HepG2 (cell line): ENCODE data around the gene HES3. TPM values are rescaled to one million over a fixed set of nuclear protein-coding genes. Genes with fewer than 3 reads are reported as not detected.

Experiments
- ATAC-seq: fragments of 200-7000 bp; cut with Tn5 transposase; 3 replicates; pipeline ENCODE4 v1.9.1; 2020; ENCODE audit warnings: mild to moderate bottlenecking, moderate library complexity
- BruUV-seq: library from RNA; stranded (reverse); fragments of 400-500 nt; replicated peaks from 2 replicates; lab custom pipeline; 2021; lab: Mats Ljungman, UMichigan
- CTCF ChIA-PET: fragments of 300-600 bp; formaldehyde crosslinking; extraction: SDS; loops from one replicate; lab custom pipeline; 2021; ENCODE audit warnings: low total read pairs, inconsistent platforms, low intra/inter-chr PET ratio; lab: Yijun Ruan, JAX
- POLR2A ChIA-PET: fragments of 350-600 bp; sonication (Branson Sonifier 250); formaldehyde crosslinking; loops from one replicate; lab custom pipeline; 2020; ENCODE audit warnings: antibody characterized with exemption, inconsistent platforms; lab: Yijun Ruan, JAX
- DNase-seq: peaks from one replicate; pipeline ENCODE4 v3.0.0-alpha.2; 2015; ENCODE audit warnings: low spot score
- FAIRE-seq: peaks from 3 replicates; lab custom pipeline; 2011; peaks lifted over from hg19 to GRCh38; lab: Jason Lieb, UNC
- H2AFZ ChIP-seq: one replicate; pipeline ENCODE4 v1.6.1; 2011; ENCODE audit warnings: low read length, inconsistent platforms
- H3K27ac ChIP-seq: fragments of 300-600 bp; 3 replicates; pipeline ENCODE4 v1.8.0; 2011; ENCODE audit warnings: mixed run types, mild to moderate bottlenecking, mixed read lengths, low read length, inconsistent platforms; ENCODE audit not compliant: insufficient read depth; ENCODE audit errors: extremely low read length
- H3K27me3 ChIP-seq, 2 experiments: fragments of 200-600 bp in 1 of 2; 2 replicates in 1 of 2; 3 replicates in 1 of 2; pipeline versions ENCODE4 v1.6.0 to v1.8.0; 2011; ENCODE audit warnings: low read length in 2 of 2, mild to moderate bottlenecking in 2 of 2, moderate library complexity in 2 of 2, inconsistent platforms in 1 of 2; ENCODE audit not compliant: insufficient read depth in 2 of 2, control insufficient read depth in 1 of 2
- H3K36me3 ChIP-seq, 2 experiments: fragments of 200-600 bp in 1 of 2; replicated peaks in 1 of 2; 2 replicates in 1 of 2; 3 replicates in 1 of 2; pipeline versions ENCODE4 v1.5.1 to v1.8.0; 2011; ENCODE audit warnings: low read length in 2 of 2, inconsistent platforms in 1 of 2; ENCODE audit not compliant: insufficient read depth in 2 of 2, control insufficient read depth in 1 of 2
- H3K4me1 ChIP-seq: 2 replicates; pipeline ENCODE4 v1.5.1; 2012; ENCODE audit warnings: low read length, inconsistent platforms; ENCODE audit not compliant: insufficient read depth
- H3K4me2 ChIP-seq: 2 replicates; pipeline ENCODE4 v1.6.0; 2011; ENCODE audit warnings: low read depth, low read length, inconsistent platforms
- H3K4me3 ChIP-seq, 3 experiments: fragments of 200-600 bp in 1 of 3; sonication (generic), shearing (Covaris generic) in 1 of 3; replicated peaks in 1 of 3; 2 replicates each; pipeline ENCODE4 v1.5.1; 2011 to 2016; ENCODE audit warnings: low read length in 3 of 3, inconsistent platforms in 2 of 3, low read depth in 2 of 3, mild to moderate bottlenecking in 2 of 3, control low read depth in 1 of 3, mixed read lengths in 1 of 3; ENCODE audit not compliant: insufficient read depth in 1 of 3
- H3K79me2 ChIP-seq: one replicate; pipeline ENCODE4 v1.6.1; 2011; ENCODE audit warnings: low read length, inconsistent platforms; ENCODE audit not compliant: insufficient read depth
- H3K9ac ChIP-seq: 2 replicates; pipeline ENCODE4 v1.6.0; 2011; ENCODE audit warnings: mild to moderate bottlenecking, low read depth, low read length, inconsistent platforms; ENCODE audit not compliant: insufficient read depth
- H3K9me3 ChIP-seq: 2 replicates; pipeline ENCODE4 v1.5.1; 2012; ENCODE audit warnings: mild to moderate bottlenecking, low read length
- H4K20me1 ChIP-seq: 2 replicates; pipeline ENCODE4 v1.6.0; 2011; ENCODE audit warnings: inconsistent platforms, mild to moderate bottlenecking, low read length, moderate library complexity; ENCODE audit not compliant: insufficient read depth
- FOXO1 ChIP-seq: sonication (generic); formaldehyde crosslinking; IDR thresholded peaks from 2 replicates; pipeline ENCODE4 v1.4.0; 2020; ENCODE audit warnings: missing genetic modification reagents
- HNF4G ChIP-seq, 2 experiments: sonication (generic) in 1 of 2; formaldehyde crosslinking in 1 of 2; IDR thresholded peaks; 2 replicates each; pipeline versions ENCODE4 v1.4.0 to v1.6.1; 2011 to 2020; ENCODE audit warnings: borderline replicate concordance in 2 of 2, low read depth in 2 of 2, mild to moderate bottlenecking in 2 of 2, low read length in 1 of 2, missing genetic modification reagents in 1 of 2, moderate library complexity in 1 of 2
- IKZF5 ChIP-seq: IDR thresholded peaks from 2 replicates; pipeline ENCODE4 v1.6.1; 2018; ENCODE audit warnings: missing genetic modification reagents, mild to moderate bottlenecking, missing compliant biosample characterization
- MIER2 ChIP-seq: IDR thresholded peaks from 2 replicates; pipeline ENCODE4 v1.6.1; 2016; ENCODE audit warnings: missing biosample characterization, missing genetic modification reagents
- NFAT5 ChIP-seq: sonication (generic); formaldehyde crosslinking; IDR thresholded peaks from 2 replicates; pipeline ENCODE4 v1.4.0; 2020; ENCODE audit warnings: missing genetic modification reagents
- PREB ChIP-seq: sonication (generic); formaldehyde crosslinking; IDR thresholded peaks from 2 replicates; pipeline ENCODE4 v1.4.0; 2020; ENCODE audit warnings: missing genetic modification reagents
- SNAPC2 ChIP-seq: sonication (generic); formaldehyde crosslinking; IDR thresholded peaks from 2 replicates; pipeline ENCODE4 v1.8.1; 2022; ENCODE audit warnings: mild to moderate bottlenecking, missing genetic modification reagents
- THYN1 ChIP-seq: sonication (generic); formaldehyde crosslinking; IDR thresholded peaks from 2 replicates; pipeline ENCODE4 v1.8.1; 2023; ENCODE audit warnings: low read depth, mild to moderate bottlenecking, moderate library complexity, missing genetic modification reagents, borderline replicate concordance
- XRCC5 ChIP-seq: fragments of 200-400 bp; formaldehyde crosslinking; optimal IDR thresholded peaks from 2 replicates; pipeline ENCODE3; 2017; ENCODE audit warnings: mild to moderate bottlenecking, low read length
- ZBTB21 ChIP-seq: sonication (generic); formaldehyde crosslinking; IDR thresholded peaks from 2 replicates; pipeline ENCODE4 v1.4.0; 2020; ENCODE audit warnings: missing genetic modification reagents
- ZBTB4 ChIP-seq: sonication (generic); formaldehyde crosslinking; IDR thresholded peaks from 2 replicates; pipeline ENCODE4 v1.4.0; 2020; ENCODE audit warnings: missing genetic modification reagents, mild to moderate bottlenecking, borderline replicate concordance
- ZBTB7B ChIP-seq: sonication (generic); formaldehyde crosslinking; IDR thresholded peaks from 2 replicates; pipeline ENCODE4 v1.4.0; 2020; ENCODE audit warnings: missing genetic modification reagents
- WGBS: methylation state at CpG from one replicate; pipeline ENCODE4 v1.1.6; 2017; ENCODE audit warnings: low lambda C conversion rate; 5-methylcytosine and 5-hydroxymethylcytosine counted together
- in situ Hi-C: cut with HindIII; loops from 2 replicates; pipeline ENCODE4 v1.10.0; 2017; ENCODE audit warnings: low pct_unique_long_range_greater_than_20kb; ENCODE audit not compliant: extremely low pct_ligation_motif_present
- intact Hi-C: fragments of 100-400 bp; cut with micrococcal nuclease; formaldehyde crosslinking; loops from one replicate; pipeline ENCODE4 v1.10.0; 2022; ENCODE audit not compliant: unreplicated experiment
- polyA plus RNA-seq, 8 experiments: library from polyadenylated mRNA; depleted of rRNA in 3 of 8; stranded (reverse) in 7 of 8; unstranded in 1 of 8; fragments of >200 nt; fragmentation: Illumina TruSeq in 4 of 8; extraction: Trizol in 4 of 8; gene quantifications; 2 replicates each; pipeline versions ENCODE4 v1.2.1 to v1.2.3, GENCODE V29; 2011 to 2016; ENCODE audit warnings: low read depth in 4 of 8, missing spikeins in 1 of 8, mixed read lengths in 1 of 8; ENCODE audit not compliant: insufficient read depth in 1 of 8
- total RNA-seq, 5 experiments: library from RNA; depleted of rRNA; stranded (reverse); fragments of >200 nt; fragmentation: Illumina TruSeq; extraction: Trizol; gene quantifications; 2 replicates each; pipeline ENCODE4 v1.2.3, GENCODE V29; 2016; ENCODE audit warnings: low read depth in 1 of 5

The HES3 gene
- total and polyA plus RNA-seq, 2 of the 13 experiments (the other 11 are each of a cell fraction or from before 2014, with no cell fraction given) = not detected

GRCh38 chr1:6210591-6211355, 33.2 kb upstream of the HES3 start:
- intact Hi-C loops = no loop called here
- TF ChIP-seq HNF4G (IDR thresholded peaks at IDR 0.05; ENCODE audit: borderline replicate concordance, low read depth, low read length) = no peak
- TF ChIP-seq HNF4G (CRISPR knock-in tag; IDR thresholded peaks at IDR 0.05; ENCODE audit: borderline replicate concordance, low read depth) = no peak
- no peak for TF ChIP-seq ZBTB21
- no peak for TF ChIP-seq FOXO1 (CRISPR knock-in tag)
- TF ChIP-seq THYN1 (CRISPR knock-in tag) = no peak
- no peak for TF ChIP-seq IKZF5 (CRISPR knock-in tag)
- no peak for TF ChIP-seq ZBTB7B (CRISPR knock-in tag)
- no peak for TF ChIP-seq XRCC5
- no peak for TF ChIP-seq ZBTB4 (CRISPR knock-in tag)
- no peak for TF ChIP-seq NFAT5 (CRISPR knock-in tag)
- no peak for TF ChIP-seq PREB (CRISPR knock-in tag)
- no peak for TF ChIP-seq MIER2 (CRISPR knock-in tag)
- TF ChIP-seq SNAPC2 (CRISPR knock-in tag) = no peak

More at GRCh38 chr1:6210591-6211355, 33.2 kb upstream of the HES3 start:
- BruUV-seq = no TSS peak
- no peaks in the 10 kb centered on the region for H4K20me1 ChIP-seq
- H3K36me3 ChIP-seq = peaks cover 7 to 20% of the 10 kb centered on the region in 2 experiments; a peak in 4 of 5 replicates
- DNase-seq = no peak
- ChIA-PET POLR2A (no interaction called here), CTCF (no interaction called here)
- no peaks in the 10 kb centered on the region for H3K9me3 ChIP-seq
- H3K27me3 ChIP-seq = no peaks in the 10 kb centered on the region
- 96% methylated on average over 10 of the region's 29 CpGs for WGBS
- in situ Hi-C loops = no loop called here
- no peak for FAIRE-seq
- ATAC-seq = no peak
- peaks cover 9% of the 10 kb centered on the region for H3K4me1 ChIP-seq
- H3K27ac ChIP-seq = no peak overlapping the region
- H3K9ac ChIP-seq = no peak overlapping the region
- H3K4me3 ChIP-seq = no peak overlapping the region
- no peaks in the 10 kb centered on the region for H3K79me2 ChIP-seq
- H3K4me2 ChIP-seq = no peak overlapping the region
- no peak overlapping the region for H2AFZ ChIP-seq
